Measurements from ENCODE around the gene SLC7A6.
A peak's percentile ranks its signal among the peaks of the same experiment; 100 is the strongest.

The SLC7A6 gene

DNA sequence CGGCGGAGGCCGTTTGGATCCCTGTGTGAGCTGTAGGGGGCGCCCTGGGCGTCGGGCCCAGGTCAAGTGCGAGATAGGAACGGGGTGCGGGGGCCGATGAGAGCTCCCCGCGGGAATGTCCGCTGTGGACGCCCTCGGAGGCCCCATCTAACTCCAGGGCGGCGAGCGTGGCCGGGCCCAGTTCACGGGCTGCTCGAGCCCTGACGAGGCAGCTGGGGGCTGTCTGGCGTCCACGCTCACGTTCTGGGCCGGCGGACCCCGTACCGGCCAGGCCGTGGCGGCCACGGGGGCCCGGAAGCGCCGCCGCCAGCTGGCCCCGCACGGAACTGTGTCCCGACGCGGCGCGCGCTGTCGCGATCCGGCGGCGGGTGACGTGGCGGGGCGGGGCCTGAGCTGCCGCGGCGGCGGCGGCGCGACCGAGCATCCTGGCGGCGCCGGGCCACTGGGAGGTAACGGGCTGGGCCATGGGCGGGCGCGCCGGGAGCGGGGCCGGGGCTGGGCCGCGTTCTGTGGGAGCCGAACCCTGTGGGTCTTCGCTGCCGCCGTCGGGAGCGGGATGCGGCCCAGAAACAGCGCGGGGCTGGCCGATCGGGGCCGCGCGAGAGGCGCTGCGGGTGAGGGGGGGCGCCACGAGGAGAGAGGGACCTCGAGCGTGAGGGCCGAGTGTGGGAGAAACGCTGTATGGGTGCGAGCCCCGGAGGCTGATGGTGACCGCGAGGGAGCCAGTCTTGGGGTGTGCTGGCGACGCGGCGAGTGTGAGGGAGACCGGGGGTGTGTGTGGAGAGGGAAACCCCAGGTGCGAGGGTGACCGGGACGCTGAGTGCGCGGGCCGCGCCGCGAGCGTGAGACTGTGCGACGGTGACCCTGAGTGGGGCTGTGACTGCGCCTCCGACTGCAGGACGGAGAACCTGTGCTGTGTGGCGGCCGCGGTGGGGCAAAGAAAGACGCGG, at the start of gene SLC7A6:
Gene SLC7A6 (plus strand): TSS at position 399 of the 950 bp plus-strand sequence. CDS start 10,201 bp downstream, outside the sequence.
- DNase-seq (ENCODE audit: low spot score) = peak; percentile 75

DNA sequence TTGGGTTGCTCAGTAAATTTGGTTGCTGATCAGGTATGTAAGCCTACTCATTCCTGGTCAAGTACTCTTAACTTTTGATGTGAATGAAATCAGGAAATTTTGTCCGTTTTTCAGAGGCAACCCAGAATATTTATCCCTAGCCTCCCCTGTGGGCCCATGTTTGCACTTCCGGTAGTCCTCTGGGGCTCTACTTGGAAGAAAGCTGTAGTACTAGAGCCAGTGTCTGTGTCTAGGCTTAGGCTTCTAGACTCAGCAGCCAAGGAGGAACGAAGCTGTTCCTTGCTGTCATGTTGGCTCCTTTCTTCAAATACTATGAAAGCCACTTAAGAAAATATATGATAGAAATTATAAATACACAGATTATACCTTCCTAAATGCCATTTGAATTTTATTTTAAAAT, 49.6 kb upstream of the SLC7A6 start:
- DNase-seq (ENCODE audit: low spot score) = no peak

DNA sequence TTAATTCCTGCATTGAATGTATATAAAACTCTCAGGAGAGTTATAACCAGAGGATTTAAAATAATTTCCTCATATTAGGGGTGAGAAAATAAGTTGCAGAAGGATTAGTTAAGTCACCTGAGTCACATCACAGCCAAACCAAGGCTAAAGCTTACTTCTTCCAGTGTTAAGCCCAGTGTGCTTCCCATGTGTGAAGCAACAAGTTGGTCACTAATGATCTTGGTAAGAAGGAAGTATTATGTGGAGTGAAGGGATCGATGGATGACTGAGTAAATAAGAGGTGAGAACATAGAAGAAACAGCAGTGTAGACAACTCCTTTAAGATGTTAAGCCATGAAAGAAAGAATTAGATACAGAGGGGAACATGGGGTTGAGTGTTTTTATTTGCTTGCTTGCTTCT, 49.0 kb upstream of the SLC7A6 start:
- DNase-seq (ENCODE audit: low spot score) = no peak

DNA sequence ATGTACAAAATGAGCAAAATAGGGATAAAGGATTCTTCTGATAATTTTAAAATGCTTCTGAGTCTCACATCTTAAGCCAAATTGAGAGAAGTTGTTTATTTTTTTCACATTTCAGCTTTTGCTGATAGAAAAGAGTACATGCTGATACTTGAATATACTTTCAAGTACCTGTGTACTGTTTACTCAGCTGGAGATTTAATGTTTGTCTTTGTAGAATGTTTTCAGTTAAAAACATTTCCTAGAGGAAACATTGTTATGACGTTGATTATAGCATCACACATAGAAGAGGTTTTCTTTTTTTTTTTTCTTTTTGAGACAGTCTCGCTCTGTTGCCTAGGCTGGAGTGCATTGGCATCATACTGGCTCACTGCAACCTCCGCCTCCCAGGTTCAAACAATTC, 48.1 kb upstream of the SLC7A6 start:
- no peak for DNase-seq (ENCODE audit: low spot score)

DNA sequence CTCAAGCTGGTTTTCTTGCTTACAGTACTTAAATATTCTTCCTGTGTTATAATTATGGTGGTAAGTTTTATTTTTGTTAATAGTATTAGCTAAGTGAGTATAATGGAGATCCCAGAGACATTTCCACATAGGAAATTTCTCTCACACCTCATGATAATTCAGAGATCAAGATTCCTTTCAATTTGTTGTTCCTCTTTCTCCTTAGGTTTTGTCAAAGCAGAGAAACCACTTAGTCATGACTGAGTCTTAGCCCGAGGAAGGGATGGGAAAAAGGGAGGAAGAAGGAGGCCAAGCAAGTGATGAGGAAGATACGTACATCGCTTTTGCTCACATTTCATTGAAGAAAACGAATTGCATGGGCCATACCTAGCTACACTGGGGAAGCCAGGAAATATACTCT, 46.8 kb upstream of the SLC7A6 start:
- no peak for DNase-seq (ENCODE audit: low spot score)

DNA sequence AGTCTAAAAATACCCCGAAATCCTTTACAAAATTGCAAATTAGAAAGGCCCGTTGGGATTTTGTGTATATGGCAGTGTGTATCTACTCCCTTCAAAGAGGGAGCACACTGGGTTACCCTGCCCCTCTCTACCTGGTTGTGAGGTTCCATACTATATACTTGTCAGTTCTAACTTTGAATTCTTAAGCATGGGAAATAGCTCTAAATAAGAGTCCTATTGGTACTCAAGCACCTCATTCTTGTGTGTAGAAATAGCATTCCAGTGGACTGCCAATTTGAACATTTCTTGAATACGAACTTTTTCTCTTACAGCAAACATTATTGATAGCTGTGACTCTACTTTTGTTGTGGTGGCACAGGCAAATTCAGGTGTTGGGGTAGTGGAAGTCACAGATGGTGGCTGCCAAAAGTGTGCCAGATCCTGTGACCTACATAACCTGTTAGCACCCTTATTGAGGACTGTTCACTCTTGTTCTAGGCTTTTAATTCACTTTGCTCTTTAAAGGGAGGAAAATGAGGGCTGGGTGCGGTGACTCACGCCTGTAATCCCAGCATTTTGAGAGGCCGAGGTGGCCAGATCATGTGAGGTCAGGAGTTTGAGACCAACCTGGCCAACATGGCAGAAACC, 44.5 kb upstream of the SLC7A6 start:
- DNase-seq (ENCODE audit: low spot score) = no peak

DNA sequence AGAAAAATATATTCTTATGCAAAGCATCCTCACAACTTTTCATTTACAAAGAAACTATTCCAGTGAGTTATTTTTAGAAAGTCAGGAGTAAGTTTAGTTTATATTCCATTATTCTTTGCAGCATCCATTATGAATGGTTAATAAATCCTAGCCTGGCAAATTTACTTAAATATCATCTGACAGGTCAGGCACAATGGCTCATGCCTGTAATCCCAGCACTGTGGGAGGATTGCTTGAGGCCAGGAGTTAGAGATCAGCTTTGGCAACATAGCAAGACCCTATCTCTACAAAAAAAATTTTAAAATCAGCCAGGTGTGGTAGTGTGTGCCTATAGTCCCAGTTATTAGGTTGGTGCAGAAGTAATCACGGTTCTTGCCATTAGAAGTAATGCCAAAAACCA, 41.3 kb upstream of the SLC7A6 start:
- no peak for DNase-seq (ENCODE audit: low spot score)

DNA sequence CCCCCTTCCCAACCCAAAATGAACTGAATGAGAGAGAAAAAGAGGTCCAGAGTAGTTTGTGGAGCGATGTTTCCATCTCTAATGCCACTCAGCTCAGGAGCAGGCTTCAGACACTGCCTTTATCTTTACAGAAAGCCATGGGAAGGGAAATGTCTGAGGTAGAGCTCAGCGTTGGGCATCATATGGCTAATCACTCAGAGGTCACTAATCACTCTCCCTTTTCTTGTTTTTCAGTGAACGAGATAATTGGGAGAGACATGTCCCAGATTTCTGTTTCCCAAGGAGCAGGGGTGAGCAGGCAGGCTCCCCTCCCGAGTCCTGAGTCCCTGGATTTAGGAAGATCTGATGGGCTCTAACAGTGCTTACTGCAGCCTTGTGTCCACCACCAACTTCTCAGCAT, 38.2 kb upstream of the SLC7A6 start:
- DNase-seq (ENCODE audit: low spot score) = no peak

DNA sequence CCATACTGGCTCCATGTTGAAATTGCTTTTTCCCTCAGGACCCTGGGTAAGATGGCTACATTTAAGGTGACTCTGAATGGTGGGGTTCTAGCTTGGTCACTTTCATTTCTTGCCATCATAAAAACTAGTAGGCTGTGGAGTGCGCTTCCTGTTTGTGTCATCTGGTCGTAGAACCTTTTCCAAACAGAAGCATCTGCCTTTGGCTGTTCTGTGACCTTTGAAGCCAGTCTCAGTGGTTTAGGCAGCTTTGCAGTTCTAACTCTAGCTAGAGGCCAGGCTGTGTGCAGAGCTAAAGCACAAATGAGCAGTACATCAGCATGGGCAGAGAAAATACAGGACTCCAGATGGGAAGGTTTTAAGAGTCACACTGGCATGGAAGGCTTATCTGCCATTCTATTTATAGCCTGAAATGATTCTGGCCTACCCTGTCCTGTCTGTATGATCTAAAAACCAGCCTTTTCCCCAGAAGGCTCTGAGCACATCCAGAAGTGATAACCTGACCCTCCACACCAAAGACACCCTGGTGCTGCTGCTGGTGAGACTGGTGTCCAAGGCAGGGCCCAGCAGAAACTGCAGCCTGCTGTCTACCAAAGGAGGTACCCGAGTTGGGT, 37.0 kb upstream of the SLC7A6 start:
- DNase-seq (ENCODE audit: low spot score) = no peak

DNA sequence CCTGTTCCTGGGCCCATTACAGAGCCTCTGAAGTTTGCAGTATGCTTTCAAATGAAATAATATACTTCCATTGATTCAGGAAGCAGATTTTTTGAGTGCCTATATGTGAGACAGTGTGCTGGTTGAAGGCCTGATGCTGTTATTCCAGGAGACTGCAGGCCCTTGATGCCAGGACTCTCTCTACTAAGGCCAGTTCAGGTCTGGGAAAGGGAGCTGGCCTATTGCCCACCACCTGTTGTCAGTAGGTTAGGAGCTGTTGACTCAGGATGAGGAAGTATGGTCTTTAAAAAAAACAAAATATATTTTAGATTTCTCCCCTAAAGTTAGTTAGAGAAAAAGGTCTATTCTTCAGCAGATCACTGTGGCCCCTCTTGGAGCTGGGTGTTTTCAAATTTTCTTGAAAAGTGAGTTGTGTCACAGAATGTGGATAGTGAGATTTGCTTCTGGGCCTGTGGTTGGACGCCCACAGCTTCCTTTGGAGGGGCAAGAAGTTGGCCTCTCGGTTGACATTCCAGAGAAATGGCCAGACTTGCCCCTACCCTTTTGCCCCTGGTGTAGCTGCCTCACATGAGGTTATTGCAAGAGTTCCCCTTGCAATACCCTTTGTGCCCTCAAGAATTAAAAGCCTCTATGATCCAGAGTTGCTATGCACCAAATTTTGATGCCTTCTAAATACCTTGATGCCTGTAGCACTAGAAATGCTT, 36.3 kb upstream of the SLC7A6 start:
- DNase-seq (ENCODE audit: low spot score) = no peak

DNA sequence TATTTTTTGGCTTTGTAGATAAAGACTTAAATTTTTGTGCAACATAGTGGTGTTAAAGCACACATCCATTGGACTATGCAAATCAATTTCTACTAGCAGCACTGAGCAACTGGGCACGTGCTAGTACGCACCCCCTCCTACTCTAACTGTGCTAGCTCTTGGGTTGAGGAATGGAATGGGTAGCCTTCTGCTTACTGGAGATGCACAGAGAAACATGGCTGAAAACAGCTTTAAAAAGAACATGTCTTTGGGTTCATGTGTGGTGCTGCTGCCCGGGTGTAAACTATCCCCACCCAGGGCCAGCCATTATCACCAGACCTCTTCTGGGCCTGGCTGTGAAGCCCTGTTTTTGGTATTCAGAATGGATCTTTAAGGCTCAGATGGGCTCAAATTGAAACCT, 35.7 kb upstream of the SLC7A6 start:
- no peak for DNase-seq (ENCODE audit: low spot score)

DNA sequence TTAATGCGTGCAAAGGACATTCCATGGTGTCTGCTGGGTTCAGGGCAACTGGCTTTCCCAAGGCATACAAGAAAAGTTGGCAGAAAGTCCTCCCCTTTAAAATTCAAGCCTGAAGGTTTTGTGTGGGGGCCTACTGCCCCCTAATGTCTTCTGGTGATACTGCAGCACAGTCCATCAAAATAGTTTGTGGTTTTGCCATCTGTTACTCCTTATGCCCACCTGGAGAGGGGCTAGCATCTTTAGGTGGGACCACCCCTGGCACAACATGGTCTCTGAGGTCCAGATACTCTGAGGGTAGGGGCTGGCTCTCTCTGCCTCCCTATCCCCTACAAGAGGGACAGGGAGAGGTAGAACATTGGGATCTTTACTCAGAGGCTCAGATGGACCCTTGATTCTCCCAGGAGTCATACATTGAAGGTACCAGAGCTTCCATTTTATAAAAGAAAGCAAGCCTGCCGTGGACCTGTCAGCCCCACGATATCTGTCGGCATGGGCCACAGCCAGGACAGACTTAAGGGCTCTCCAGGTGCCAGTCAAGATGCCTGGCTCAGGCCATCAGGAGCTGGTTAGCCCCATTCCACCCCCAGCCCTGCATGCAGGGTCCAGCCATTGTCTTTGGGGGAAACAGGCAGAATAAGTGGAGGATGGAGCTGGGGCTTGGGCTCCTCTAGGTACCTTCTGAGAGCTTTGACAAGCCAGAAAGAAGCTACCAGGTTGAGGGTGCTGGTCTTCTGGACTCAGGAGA, 34.7 kb upstream of the SLC7A6 start:
- DNase-seq (ENCODE audit: low spot score) = peak; percentile 60

DNA sequence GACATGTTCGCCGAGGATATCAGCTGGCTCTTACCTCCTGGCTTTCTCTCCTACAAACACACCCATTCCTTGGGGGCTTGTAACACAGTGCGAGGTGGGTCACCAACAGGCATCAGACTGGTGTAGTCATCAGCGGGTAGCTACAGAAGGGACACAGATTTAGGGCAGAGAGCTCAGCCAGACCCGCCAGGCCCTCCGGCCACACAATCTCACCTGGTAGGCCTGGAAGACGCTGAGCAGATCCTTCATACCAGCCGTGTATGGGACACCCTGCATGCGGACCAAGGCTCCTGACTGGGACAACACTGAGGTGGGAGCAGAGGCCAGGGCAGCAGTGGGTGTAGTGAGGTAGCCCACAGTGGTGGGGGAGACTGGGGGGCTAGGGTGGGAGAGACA, 34.2 kb upstream of the SLC7A6 start:
- no peak for DNase-seq (ENCODE audit: low spot score)

DNA sequence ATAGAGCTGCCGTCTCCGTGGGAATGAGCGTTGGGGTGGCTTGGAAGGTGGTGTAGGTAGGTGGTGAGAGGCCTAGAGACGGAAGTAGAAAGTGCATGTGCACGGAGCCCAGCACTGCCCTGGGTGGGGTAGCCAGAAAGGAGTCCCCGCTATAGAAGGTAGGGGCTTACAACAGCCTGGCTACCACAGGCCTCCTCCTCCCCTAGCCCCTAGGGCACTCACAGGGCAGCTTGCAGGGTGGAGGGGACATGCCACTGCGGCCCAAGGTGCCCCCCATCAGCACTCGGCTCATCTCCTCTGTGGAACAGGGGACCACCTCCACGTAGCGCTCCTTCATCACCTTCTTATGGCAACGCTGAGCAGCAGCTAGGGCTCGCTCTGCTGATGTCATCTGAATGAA, 33.4 kb upstream of the SLC7A6 start:
- DNase-seq (ENCODE audit: low spot score) = no peak

DNA sequence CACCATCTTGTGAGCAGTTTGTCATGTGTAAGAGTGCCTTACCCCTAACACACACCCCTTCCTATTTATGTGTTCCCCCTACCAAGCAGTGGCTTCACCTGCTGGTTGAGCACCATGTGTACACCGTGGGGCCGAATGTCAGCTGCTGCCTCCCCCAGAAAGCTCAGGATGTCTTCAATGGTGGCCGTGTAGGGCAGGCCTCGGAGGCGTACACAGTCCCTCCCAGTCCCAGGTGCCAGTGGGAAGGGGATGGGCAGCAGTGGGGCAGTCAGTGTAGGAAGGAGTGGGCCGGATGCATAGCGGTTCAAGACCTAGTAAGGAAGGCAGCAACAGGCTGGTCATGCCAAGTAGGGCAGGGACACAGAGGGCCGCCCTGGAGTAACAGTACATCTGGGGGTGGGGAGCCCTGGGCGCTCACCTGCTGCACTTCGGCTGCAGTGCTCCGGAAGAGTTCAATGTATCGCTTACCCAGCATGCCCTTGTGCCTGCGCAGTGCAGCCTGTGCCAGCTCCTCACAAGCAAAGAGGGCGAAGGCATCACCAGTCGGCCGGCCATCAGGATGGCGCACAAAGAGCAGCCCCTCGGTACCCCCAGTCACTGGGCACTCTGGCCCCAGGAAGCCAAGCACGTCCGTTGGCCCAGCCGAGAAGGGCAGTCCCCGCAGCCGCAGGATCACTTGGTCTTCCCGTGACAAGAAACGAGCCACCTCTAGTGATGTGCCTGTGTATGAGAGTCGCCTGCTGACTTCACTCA, 32.8 kb upstream of the SLC7A6 start:
- DNase-seq (ENCODE audit: low spot score) = no peak

DNA sequence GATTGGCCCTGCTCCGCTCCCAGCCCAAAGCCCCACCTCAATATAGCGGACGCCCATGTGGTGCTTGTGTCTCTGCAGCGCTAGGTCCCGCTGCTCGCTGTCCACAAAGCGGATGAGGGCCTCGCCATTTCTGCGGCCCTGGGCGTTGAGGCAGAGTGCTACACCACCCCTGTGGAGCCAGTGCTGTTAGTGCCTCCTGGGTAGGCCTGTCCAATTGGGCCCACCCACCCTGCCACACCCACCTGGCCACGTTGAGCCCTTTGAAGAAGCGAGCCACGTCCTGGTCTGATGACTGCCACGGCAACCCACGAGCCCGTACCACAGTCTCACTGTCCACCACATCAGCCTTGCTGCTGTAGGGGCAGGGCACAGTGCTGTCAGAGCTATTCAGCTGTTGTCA, 32.0 kb upstream of the SLC7A6 start:
- no peak for DNase-seq (ENCODE audit: low spot score)

DNA sequence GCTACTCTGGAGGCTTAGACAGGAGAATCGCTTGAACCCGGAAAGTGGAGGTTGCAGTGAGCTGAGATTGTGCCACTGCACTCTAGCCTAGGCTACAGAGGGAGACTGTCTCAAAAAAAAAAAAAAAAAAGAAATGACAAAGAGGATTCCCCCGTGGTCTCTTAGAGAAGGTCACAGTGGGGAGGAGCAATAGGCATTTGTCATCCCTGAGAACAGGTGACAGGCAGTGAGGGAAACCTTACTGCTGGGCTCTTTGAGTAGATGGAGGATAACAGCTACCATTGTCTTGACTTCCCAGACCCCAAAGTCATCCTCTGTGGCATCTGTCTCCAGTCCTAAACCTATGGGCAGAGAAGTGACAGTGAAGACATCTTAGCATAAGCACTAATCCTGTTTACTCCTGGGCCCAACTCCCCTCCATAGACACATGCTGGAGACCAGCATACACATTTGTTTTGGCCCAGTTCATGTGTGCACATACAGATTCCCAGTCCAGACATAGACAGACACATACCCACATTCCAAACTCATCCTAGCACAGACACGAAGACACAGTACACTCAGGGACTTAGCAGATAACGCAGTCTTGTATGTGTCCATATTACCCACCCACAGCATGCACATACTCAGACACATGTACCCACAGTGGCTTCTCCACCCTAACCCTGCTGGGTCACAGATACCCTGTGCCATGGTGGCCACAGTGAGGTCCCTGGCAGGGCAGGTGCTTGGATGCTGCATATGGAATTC, 31.1 kb upstream of the SLC7A6 start:
- DNase-seq (ENCODE audit: low spot score) = no peak

DNA sequence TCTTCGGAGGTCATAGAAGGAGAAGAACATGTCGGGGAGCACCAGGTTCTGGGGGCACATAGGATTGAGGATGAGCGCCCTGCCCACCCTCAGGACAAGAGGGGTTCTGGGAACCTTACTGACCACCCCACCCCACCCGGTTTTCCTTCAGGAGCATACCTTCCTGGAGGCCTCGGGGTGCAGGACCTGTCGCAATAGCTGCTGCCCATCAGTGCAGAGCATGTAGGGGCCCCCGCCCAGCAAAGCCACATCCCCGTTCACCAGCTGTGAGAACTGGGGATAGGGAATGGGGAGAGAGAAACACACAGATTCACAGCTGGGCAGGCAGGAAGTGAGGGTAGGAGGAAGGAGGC, 30.5 kb upstream of the SLC7A6 start:
- no peak for DNase-seq (ENCODE audit: low spot score)

DNA sequence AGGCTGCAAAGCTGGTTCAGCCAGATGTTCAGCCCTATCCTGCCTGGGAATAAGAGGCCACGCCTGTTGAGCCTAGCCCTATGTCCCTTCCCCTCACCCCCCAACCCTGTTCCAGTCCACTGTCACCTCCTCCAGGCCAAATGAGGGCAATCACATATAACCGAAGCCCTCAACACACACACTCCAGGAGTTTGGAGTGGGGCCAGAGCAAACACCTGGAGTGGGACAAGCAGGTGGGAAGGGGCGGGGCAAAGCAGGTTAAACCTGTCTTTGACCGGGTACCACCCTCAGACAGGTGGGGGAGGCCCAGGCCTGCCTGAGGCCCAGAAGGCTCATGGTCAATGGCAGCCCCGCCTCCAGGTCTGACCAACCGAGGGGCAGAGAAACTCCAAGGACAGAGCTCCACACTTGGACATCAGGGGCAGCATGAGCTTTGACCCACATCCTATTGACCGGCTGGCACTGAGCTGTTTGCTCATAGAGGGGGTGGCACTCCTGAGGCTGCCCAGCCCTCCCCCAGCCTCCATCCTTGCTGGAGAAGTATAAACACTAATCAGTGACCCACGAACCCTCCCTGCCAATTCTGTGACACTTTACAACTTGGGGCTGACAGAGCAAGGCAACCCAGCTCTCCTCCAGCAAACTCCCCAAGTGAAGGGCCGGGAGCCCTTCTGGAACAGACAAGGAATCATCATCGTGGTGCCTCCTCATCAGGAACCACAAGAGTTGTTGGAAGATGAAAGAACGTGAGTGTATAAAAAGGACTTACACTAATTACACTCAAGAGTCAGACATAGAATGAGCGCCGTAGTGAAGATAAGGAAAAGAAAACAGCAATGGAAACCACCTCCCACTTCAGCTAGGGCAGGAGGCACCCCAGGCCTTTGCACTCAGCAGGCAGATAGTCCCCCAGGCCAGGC, 29.9 kb upstream of the SLC7A6 start:
- no peak for DNase-seq (ENCODE audit: low spot score)
